Hepatocyte (in vitro differentiated cells): ENCODE measurements around the gene TDRD10. TPM values are rescaled to one million over a fixed set of nuclear protein-coding genes. Genes with fewer than 3 reads are reported as not detected.

Experiments used
- DNase-seq: peaks from one replicate; pipeline ENCODE4 v3.0.0-alpha.2; 2016; ENCODE audit warnings: low spot score
- H2AFZ ChIP-seq: fragments of 200-600 bp; sonication (generic); 2 replicates; pipeline ENCODE4 v1.6.0; 2016; ENCODE audit warnings: antibody characterized with exemption, mild to moderate bottlenecking
- H3K27ac ChIP-seq: fragments of 200-600 bp; sonication (generic); 2 replicates; pipeline ENCODE4 v1.5.1; 2016; ENCODE audit warnings: mild to moderate bottlenecking
- H3K27me3 ChIP-seq: fragments of 200-600 bp; sonication (generic); 2 replicates; pipeline ENCODE4 v1.6.1; 2016
- H3K36me3 ChIP-seq: fragments of 200-600 bp; sonication (generic); replicated peaks from 2 replicates; pipeline ENCODE4 v1.5.1; 2016; ENCODE audit warnings: low read depth; ENCODE audit not compliant: insufficient read depth
- H3K4me1 ChIP-seq: fragments of 200-600 bp; sonication (generic); 2 replicates; pipeline ENCODE4 v1.5.1; 2016; ENCODE audit warnings: mild to moderate bottlenecking, moderate library complexity; ENCODE audit not compliant: insufficient read depth
- H3K4me2 ChIP-seq: fragments of 200-600 bp; sonication (generic); 2 replicates; pipeline ENCODE4 v1.6.0; 2016
- H3K4me3 ChIP-seq: fragments of 200-600 bp; sonication (generic); 2 replicates; pipeline ENCODE4 v1.5.1; 2016; ENCODE audit warnings: mild to moderate bottlenecking
- H3K79me2 ChIP-seq: fragments of 200-600 bp; sonication (generic); 2 replicates; pipeline ENCODE4 v1.6.0; 2017; ENCODE audit warnings: mild to moderate bottlenecking
- H3K9me2 ChIP-seq: fragments of 200-600 bp; sonication (generic); replicated peaks from 2 replicates; pipeline ENCODE4 v1.6.0; 2017; ENCODE audit warnings: mild to moderate bottlenecking; ENCODE audit not compliant: insufficient read depth
- H3K9me3 ChIP-seq: fragments of 200-600 bp; sonication (generic); 2 replicates; pipeline ENCODE4 v1.5.1; 2016; ENCODE audit warnings: low read depth, mild to moderate bottlenecking
- H4K20me1 ChIP-seq: fragments of 200-600 bp; sonication (generic); 2 replicates; pipeline ENCODE4 v1.6.0; 2016; ENCODE audit warnings: mild to moderate bottlenecking; ENCODE audit not compliant: insufficient read depth, poor library complexity, severe bottlenecking
- CTCF ChIP-seq: fragments of 200-600 bp; sonication (generic); IDR thresholded peaks from 2 replicates; pipeline ENCODE4 v1.5.1; 2016; ENCODE audit warnings: antibody characterized with exemption, mild to moderate bottlenecking; ENCODE audit not compliant: poor library complexity
- EZH2 ChIP-seq: fragments of 200-600 bp; sonication (generic); IDR thresholded peaks from 2 replicates; pipeline ENCODE4 v1.6.1; 2016; ENCODE audit warnings: antibody characterized with exemption, mild to moderate bottlenecking, borderline replicate concordance
- EZH2phosphoT487 ChIP-seq: fragments of 200-600 bp; sonication (generic); IDR thresholded peaks from one replicate; pipeline ENCODE4 v1.6.1; 2018; ENCODE audit warnings: antibody characterized with exemption, mild to moderate bottlenecking, low read depth, moderate library complexity; ENCODE audit not compliant: unreplicated experiment, severe bottlenecking
- WGBS: methylation state at CpG from one replicate; pipeline ENCODE4 v1.1.6; 2016; ENCODE audit warnings: low lambda C conversion rate; ENCODE audit errors: missing lambda C conversion rate; 5-methylcytosine and 5-hydroxymethylcytosine counted together
- polyA plus RNA-seq: library from polyadenylated mRNA; unstranded; fragments of >200 nt; fragmentation: Nextera tagmentation; extraction: Ambion mirVana; gene quantifications from 2 replicates; pipeline ENCODE4 v1.2.1, GENCODE V29; 2016
- total RNA-seq: library from RNA; depleted of rRNA; stranded (reverse); fragments of >200 nt; gene quantifications from 2 replicates; pipeline ENCODE4 v1.2.3, GENCODE V29; 2014

TDRD10 gene
- total and polyA plus RNA-seq, 2 experiments from 2014 or later = 0.20 TPM; not detected in 1

DNA sequence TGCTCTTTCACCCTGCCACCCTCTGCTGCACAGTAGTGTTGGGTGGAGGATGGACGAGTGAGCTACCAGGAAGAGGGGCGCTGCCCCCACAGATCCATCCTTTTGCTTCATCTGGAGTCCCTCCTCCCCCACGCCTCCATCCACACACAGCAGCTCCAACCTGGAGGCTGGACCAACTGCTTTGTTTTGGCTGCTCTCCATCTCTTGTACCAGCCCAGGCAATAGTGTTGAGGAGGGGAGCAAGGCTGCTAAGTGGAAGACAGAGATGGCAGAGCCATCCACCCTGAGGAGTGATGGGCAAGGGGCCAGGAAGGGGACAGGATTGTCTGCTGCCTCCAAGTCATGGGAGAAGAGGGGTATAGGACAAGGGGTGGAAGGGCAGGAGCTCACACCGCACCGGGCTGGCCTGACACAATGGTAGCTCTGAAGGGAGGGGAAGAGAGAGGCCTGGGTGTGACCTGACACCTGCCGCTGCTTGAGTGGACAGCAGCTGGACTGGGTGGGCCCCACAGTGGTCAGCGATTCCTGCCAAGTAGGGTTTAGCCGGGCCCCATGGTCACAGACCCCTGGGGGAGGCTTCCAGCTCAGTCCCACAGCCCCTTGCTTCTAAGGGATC lies 74.0 kb downstream of the TDRD10 start:
- H3K9me3 ChIP-seq = no peaks in the 10 kb centered on the region
- 95% methylated on average over 8 of the region's 8 CpGs for WGBS
- H3K4me2 ChIP-seq = no peak overlapping the region
- H4K20me1 ChIP-seq = no peaks in the 10 kb centered on the region
- no peak for TF ChIP-seq EZH2
- no peak for TF ChIP-seq CTCF
- DNase-seq = no peak
- no peaks in the 10 kb centered on the region for H3K36me3 ChIP-seq
- no peaks in the 10 kb centered on the region for H3K79me2 ChIP-seq
- H3K4me1 ChIP-seq = no peaks in the 10 kb centered on the region
- no peaks in the 10 kb centered on the region for H3K9me2 ChIP-seq
- H3K27ac ChIP-seq = no peak overlapping the region
- H3K4me3 ChIP-seq = no peak overlapping the region
- no peak overlapping the region for H2AFZ ChIP-seq
- no peaks in the 10 kb centered on the region for H3K27me3 ChIP-seq

DNA sequence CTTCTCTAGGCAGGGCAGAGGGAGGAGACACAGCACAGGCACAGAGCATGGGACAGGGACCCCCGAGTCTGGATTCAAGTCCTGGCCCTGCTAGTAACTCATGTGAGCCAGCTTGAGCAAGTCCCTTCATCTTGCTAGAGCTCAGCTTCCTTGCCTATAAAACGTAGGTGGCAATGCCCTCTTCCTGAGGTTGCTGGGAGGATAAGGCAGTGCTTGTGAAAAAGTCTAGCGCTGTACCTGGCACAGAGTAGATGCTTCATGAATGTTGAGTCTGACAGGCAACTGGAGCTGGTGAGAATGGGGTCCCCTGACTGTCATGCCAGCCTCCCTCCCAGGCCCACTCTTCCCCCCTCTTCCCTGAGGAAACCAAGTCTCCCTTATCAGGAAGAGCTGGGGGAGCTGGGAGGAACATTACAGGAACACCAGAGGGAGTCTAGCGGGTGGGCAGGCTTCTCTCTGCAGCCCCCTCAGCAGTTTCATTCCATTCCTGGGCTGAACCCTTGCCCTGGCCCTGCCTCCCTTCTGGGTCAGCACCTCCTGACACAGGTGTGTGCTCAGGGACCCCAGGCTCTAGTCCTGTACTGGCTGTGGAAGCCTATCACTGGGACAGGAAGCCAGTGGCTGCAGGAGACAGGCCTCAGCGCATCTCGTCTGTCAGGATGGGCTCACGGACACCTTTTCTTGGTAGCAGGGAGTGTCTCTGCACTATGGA lies 75.5 kb downstream of the TDRD10 start:
- no peaks in the 10 kb centered on the region for H3K9me2 ChIP-seq
- H3K27me3 ChIP-seq = no peaks in the 10 kb centered on the region
- H3K4me1 ChIP-seq = no peaks in the 10 kb centered on the region
- H3K4me2 ChIP-seq = no peak overlapping the region
- no peaks in the 10 kb centered on the region for H4K20me1 ChIP-seq
- H3K79me2 ChIP-seq = no peaks in the 10 kb centered on the region
- no peak overlapping the region for H2AFZ ChIP-seq
- no peak for DNase-seq
- 90% methylated on average over 7 of the region's 7 CpGs for WGBS
- H3K9me3 ChIP-seq = no peaks in the 10 kb centered on the region
- H3K27ac ChIP-seq = no peak overlapping the region
- no peak for TF ChIP-seq EZH2phosphoT487
- no peak for TF ChIP-seq CTCF
- no peak for TF ChIP-seq EZH2
- H3K36me3 ChIP-seq = no peaks in the 10 kb centered on the region
- H3K4me3 ChIP-seq = no peak overlapping the region

- no peaks in the 10 kb centered on the region for H3K79me2 ChIP-seq
- WGBS = 88% methylated on average over 6 of the region's 6 CpGs
- H2AFZ ChIP-seq = no peak overlapping the region
- DNase-seq = no peak
- no peak overlapping the region for H3K4me2 ChIP-seq
- H3K27me3 ChIP-seq = no peaks in the 10 kb centered on the region
- H3K4me3 ChIP-seq = no peak overlapping the region
- no peaks in the 10 kb centered on the region for H3K36me3 ChIP-seq
- H3K9me3 ChIP-seq = no peaks in the 10 kb centered on the region
- no peak overlapping the region for H3K27ac ChIP-seq
- H3K9me2 ChIP-seq = no peaks in the 10 kb centered on the region
- TF ChIP-seq EZH2 (no peak), EZH2phosphoT487 (no peak)
- no peaks in the 10 kb centered on the region for H3K4me1 ChIP-seq
- no peaks in the 10 kb centered on the region for H4K20me1 ChIP-seq
Observed at GRCh38 chr1:154578058-154578418, 76.0 kb downstream of the TDRD10 start.

DNA sequence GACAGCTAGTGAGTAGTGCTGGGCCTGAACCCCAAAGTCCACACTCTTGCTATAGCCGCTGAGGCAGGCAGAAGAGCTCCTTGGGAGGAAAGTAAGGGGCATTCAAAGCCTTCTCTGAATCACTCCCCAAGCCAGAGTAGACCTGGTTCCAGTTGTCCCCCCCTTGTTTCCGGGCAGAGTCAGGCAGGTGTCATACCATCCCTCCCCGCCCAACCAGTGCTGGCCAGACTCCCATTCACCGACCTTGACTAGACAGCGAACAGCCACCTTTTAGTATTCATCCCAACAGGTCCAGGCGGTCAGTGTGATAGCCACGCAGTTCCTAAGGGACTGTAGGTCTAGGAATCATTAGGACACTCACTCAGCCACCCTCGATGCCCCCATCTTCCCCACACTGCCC lies 77.4 kb downstream of the TDRD10 start:
- Histone ChIP-seq H3K9me3 (no peaks in the 10 kb centered on the region), H3K9me2 (no peaks in the 10 kb centered on the region), H2AFZ (no peak overlapping the region), H3K4me1 (no peaks in the 10 kb centered on the region), H3K36me3 (no peaks in the 10 kb centered on the region), H3K4me2 (no peak overlapping the region), H3K79me2 (no peaks in the 10 kb centered on the region), H3K4me3 (no peak overlapping the region), H3K27me3 (no peaks in the 10 kb centered on the region), H3K27ac (no peak overlapping the region), H4K20me1 (no peaks in the 10 kb centered on the region)
- TF ChIP-seq EZH2phosphoT487 (no peak), CTCF (no peak), EZH2 (no peak)
- 98% methylated on average over 8 of the region's 8 CpGs for WGBS
- no peak for DNase-seq
